ENCODE data around the gene PRAMEF11.
"Not testable (repeated sequence)": the region's sequence is repeated elsewhere in the genome, so short reads cannot be mapped to it uniquely, and the experiment has no call there.

PRAMEF11 gene

DNA sequence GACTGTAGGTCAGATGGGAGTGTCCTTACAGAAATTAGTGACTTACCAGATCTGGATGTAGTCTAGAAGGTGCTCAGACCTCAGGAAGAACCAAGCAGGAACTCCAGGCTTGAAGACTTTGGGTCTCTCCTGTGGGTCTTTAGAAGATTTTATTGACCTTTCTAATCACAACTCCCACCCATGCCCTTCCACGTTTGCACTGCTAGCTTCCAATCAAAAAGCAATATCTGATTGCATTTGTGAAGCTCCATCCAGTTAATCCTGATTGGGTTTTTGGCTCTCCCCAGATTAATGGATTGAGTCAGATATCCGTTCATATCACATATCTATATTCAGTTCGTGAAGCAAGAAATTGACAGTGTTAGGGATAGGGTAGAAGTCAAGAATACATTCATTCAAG is at the start of gene PRAMEF11:
Gene PRAMEF11, minus strand, starts transcription at position 101 of the 400 bp plus-strand sequence. CDS start 2,621 bp downstream, outside the sequence.
- not testable (repeated sequence) for DNase-seq

DNA sequence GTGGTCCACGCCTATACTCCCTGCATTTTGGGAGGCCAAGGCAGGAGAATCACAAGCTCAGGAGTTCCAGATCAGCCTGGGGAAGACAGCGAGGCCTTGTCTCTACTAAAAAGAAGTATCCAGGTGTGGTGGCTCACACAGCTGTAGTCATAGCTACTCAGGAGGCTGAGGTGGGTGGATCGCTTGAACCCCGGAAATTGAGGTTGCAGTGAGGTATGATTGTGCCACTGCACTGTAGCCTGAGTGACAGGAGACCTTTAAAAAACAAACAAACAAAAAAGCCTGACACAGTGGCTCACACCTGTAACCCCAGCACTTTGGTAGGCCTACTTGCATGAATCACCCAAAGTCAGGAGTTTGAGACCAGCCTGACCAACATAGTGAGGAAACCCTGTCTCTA is 47.2 kb upstream of the PRAMEF11 start:
- DNase-seq, result not testable (repeated sequence)

DNA sequence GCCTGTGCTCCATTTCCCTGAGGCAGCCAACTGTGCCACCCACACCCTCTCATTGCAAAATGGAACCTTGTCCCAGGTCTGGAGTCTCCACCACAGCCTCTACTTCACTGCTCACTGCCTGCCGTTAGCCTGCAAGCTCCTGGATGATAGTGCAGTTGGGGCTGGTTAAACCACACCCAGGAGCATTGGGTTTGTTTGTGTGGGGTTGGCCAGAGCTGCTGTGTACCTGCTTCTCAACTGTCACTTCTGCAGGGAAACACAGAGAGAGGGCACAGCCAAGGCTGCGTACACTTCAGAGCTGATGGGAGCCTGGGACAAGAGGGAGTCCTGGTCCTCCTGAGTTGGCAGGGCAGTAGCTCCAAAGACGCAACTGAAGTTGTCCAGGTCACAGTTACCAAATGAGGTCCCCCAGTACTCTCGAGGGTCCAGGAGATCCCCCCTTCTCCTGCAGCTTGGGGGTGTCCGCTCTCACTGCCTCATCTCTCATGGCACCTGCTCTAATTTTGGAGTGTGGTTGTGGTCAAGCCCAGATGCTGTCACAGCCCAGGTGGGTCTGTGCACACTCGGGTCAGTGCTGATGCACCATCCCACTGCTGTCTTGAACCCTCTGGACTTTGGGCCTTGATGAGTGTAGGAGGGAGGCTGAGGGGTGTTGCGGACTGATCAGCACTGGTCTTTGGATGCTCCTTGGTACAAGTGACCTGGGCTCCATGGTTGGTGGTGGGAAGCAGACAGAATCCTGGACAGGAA is 32.1 kb upstream of the PRAMEF11 start:
- not testable (repeated sequence) for DNase-seq

DNA sequence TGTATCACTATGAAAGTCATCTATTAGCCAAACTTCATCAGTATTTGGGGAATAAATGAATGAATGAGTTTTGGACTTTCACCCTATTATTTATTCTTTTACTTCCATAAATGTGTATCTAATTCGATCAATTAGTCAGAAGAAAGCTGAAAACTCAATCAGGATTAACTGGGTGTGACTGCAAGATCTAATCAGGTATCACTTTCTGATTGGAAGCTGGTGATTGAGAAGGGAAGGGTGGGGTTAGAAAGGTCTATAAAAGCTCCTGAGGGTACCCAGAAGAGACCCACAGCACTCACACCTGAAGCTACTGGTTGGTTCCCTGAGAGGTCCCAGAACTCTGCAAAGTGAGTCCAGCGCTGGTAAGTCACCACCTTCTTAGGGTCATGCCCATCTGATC is 25.6 kb upstream of the PRAMEF11 start, which contains the start of gene PRAMEF2:
Gene PRAMEF2, plus strand, starts transcription at position 301 of the 400 bp plus-strand sequence. CDS start 1,924 bp downstream, outside the sequence.
- DNase-seq, result not testable (repeated sequence)

DNA sequence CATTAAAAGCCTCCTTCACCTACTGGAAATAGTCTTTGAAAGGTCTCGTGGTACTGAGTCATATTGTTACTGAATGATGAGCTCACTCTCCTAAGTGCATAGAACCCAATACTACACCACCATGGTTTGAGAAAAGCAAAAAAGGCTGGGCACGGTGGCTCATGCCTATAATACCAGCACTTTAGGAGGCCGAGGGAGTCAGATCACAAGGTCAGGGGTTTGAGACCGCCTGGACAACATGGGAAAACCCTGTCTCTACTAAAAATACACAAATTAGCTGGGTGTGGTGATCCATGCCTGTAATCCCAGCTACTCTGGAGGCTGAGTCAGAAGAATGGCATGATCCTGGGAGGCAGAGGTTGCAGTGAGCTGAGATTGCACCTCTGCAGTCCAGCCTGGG is 20.6 kb upstream of the PRAMEF11 start:
- DNase-seq, result no peak

DNA sequence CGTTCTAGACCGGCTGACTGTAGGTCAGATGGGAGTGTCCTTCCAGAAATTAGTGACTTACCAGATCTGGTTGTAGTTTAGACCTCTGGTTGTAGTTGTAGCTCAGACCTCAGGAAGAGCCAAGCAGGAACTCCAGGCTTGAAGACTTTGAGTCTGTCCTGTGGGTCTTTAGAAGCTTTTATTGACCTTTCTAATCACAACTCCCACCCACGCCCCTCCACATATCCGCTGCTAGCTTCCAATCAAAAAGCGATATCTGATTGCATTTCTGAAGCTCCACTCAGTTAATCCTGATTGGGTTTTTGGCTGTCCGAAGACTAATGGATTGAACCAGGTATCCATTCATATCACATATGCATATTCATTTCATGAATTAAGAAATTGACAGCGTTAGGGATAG is 17.4 kb upstream of the PRAMEF11 start, which contains the start of gene HNRNPCL1:
Gene HNRNPCL1, minus strand, starts transcription at position 101 of the 400 bp plus-strand sequence. CDS start 431 bp downstream, outside the sequence.
- not testable (repeated sequence) for DNase-seq

DNA sequence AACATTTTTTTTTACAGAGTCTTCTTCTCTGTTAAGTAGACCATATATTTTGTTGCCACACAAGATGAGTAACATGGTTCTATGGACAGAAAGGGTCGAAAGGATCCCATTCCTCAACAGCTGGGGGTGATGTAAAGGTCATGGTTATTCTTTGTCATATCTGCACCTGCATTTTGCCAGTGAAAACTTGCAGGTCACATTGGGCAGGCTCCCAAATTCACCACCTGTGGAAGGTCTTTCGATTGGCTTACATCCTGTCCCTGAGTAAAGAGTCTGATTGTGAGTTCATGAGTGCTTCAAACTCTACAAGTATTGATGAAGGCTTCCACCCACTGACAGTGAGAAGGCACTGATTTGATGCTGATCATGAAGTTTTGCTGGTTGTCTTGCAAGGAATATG is 2.0 kb upstream of the PRAMEF11 start:
- not testable (repeated sequence) for DNase-seq

DNA sequence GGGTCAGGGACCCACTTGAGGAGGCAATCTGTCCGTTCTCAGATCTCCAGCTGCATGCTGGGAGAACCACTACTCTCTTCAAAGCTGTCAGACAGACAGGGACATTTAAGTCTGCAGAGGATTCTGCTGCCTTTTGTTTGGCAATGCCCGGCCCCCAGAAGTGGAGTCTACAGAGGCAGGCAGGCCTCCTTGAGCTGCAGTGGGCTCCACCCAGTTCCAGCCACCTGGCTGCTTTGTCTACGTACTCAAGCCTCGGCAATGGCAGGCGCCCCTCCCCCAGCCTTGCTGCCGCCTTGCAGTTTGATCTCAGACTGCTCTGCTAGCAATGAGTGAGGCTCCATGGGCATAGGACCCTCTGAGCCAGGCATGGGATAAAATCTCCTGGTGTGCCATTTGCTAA is 12.1 kb downstream of the PRAMEF11 start:
- not testable (repeated sequence) for DNase-seq

DNA sequence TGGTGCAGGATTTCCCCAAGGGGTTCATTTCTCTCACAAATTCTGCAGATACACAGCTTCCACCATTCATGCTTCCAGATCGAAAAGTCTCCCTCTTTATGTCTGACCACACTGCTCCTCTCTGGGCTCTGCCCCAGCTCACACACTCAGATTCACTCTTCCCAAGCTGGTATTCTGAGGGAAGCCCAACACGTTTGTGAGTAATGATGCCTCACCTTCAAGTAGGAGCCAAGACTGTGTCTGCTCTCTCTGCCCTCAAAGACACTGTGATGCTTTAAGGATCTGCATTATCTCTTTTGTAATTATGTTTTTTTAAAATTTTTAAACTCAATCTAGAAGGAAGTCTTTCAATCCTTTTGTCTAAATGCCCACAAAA is 19.8 kb downstream of the PRAMEF11 start:
- DNase-seq, result no peak

DNA sequence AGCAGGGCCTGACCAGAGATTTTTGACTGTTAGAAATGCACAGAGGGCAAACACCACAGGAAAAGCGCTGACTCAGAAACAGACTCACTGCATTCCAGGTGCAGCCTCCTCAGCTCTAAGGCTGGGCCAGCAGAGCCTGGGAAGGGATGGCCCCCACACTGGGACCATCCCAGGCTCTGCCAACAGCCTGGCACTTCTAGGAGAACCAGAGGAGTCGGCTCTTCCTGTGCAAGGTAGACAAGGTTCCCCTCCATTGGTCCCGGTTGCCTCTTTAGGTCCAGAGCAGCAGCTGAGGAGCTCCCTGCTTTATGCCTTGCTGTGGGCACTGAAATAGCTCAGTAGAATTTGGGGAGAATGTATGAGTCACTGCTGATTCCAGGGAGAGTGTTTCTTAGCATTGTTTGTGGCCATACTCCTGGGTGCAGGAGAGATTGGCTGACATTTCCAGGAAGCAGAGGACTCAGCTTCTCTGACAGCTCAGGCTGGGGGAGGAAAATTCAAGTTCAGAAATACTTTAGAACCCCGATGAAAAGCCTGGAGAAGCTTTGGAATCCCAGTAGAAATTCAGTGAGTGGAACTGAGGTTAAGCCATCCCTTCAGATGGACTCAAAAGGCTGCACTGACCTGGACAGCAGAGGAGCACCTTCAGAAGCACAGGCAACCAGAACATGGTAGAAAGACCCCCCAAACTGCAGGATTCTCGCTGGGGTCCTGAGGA is 20.4 kb downstream of the PRAMEF11 start:
- DNase-seq, result no peak

DNA sequence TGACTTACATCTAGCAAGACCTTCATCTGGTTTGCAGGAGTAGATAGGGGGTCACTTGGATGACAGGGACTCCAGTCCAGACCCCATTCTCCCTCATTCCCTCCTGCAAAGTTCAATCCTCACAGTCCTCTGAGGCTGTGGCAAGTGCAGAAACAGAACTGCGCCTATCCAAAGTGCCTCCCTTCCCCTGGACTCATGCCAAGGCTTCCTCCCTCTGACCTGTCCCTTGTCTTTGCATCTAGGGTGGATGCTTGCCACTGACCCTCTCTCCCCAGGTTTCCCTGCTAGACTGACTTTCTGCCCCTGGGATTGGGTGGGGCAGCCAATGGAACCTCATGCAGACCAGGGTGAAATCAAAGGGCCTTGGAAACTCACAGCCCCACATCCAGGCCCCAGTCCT is 21.3 kb downstream of the PRAMEF11 start:
- no peak for DNase-seq

DNA sequence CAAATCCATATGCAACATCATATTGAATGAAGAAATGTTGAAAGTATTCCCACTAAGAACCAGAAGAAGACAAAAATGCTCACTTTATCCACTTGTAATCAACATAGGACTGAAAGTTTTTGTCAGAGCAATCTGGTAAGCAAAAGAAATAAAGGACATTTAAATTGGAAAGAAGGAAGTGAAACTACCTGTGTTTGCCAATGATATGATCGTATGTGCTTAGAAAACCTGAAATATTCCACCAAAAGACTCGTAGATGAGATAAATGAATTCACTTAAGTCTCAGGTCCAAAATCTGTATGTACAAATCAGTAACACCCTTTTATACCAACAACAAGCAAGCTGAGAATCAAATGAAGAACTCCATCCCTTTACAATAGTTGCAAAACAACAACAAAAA is 31.5 kb downstream of the PRAMEF11 start:
- DNase-seq, result no peak

DNA sequence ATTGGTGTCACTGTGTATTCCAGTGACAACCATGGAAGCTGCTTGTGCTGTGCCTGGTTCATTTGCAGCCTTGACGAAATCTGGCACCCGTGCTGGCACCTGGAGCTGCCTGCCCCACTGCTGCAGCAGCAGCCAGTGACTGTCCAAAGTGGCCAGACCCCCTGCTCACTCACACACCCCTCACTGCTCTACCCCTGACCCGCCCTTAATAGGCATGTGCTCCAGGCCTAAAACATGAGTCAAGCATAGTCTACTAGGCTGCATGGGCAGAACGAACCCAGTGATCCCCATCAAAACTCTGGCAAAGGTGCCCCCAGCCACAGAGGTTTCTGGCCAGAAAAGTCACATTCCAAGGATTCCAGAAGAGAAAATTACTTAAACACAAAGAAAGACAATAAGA is 32.3 kb downstream of the PRAMEF11 start:
- DNase-seq, result no peak

DNA sequence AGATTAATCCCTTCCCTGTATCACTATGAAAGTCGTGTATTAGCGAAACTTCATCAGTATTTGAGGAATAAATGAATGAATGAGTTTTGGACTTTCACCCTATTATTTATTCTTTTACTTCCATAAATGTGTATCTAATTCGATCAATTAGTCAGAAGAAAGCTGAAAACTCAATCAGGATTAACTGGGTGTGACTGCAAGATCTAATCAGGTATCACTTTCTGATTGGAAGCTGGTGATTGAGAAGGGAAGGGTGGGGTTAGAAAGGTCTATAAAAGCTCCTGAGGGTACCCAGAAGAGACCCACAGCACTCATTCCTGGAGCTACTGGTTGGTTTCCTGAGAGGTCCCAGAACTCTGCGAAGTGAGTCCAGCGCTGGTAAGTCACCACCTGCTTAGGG is 40.1 kb downstream of the PRAMEF11 start, which contains the start of gene PRAMEF1:
Gene PRAMEF1, plus strand, starts transcription at position 301 of the 400 bp plus-strand sequence. CDS start 1,831 bp downstream, outside the sequence.
- not testable (repeated sequence) for DNase-seq

DNA sequence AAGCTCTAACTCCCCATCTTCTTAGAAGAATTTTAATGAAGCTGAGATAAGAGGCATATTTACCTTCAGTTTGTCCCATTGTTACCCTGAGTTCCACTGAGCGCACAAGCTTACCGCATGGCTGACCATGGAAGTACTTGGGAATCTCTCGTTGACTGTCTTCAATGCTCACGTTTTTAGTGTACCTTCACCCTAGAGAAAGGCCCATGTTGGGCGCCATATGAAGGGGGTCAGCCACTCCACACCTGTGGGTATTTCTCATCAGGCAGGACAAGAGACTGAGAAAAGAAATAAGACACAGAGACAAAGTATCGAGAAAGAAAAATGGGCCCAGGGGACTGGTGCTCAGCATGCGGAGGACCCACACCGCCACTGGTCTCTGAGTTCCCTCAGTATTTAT is 46.5 kb downstream of the PRAMEF11 start:
- not testable (repeated sequence) for DNase-seq

DNA sequence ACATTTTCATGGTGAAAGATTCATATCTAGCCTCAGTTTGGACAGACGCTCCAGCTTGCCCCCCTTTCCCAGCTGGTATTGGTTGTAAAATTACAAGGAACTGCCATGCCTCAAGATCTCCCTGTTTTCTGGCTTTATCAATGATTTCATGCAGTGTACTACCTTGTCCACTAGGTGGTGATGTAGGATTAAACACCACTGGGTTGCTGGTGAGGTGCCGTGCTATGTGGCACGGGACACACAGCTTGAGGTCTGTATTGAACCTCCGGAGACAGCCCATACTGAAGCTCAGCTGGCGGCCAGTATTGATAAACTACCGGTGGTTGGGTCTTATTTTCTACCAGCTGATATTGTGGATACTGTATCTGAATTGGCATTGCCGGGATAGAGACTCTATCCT is 47.4 kb downstream of the PRAMEF11 start:
- peak in 1 of 2 experiments; percentile 9 for DNase-seq

DNA sequence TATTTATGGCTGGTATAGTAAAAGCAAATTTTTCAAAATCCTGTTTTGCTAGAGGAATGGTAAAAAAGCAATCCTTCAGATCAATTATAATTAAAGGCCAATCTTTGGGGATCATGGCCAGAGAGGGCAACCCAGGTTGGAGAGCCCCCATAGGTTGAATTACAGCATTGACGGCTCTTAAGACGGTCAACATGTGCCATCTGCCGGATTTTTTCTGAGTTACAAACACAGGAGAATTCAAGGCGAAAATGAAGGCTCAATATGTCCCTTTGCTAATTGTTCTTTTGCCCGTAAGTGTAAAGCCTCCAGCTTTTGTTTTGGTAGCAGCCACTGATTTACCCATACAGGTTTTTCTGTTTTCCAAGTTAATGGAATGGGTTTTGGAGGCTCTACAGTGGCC is 49.7 kb downstream of the PRAMEF11 start:
- DNase-seq, result peak in 1 of 2 experiments; percentile 24

DNA sequence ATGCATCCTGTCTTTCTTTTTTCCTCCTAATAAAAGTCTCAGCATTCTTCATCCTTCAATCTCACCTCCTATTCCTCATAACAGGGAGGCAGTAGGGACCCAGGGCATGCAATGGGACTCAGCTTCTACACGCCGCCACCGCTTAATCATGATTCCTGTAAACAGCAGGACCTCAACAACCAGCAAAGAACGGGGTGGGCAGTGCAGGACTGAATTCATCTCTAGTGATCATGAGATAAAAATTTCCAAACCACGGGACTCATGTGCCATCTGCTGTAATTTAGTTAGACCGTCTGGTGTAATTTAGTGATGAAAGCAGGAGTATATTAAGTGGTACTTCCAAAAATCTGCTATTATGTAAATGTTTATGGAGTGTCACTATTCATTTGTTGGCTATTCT is 52.3 kb downstream of the PRAMEF11 start:
- DNase-seq, result no peak

DNA sequence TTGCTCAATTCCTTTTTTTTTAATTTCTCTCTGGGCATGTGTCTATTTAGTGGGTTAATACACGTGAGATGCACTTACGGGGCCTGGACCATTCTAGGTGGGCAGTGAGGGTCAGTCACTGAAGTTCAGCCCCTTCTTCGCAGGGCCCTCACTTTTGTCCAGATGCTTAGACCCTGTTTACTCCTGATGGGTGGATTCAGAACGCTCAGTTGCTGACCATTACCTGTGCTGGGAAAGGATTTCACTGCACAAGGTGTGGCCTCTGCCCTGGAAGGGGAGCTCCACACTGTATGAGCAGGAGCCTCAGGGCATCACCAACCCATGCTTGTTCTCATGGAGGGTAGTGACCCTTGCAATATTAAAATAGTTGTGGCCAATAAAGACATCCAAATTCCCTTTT is 53.1 kb downstream of the PRAMEF11 start:
- no peak for DNase-seq

DNA sequence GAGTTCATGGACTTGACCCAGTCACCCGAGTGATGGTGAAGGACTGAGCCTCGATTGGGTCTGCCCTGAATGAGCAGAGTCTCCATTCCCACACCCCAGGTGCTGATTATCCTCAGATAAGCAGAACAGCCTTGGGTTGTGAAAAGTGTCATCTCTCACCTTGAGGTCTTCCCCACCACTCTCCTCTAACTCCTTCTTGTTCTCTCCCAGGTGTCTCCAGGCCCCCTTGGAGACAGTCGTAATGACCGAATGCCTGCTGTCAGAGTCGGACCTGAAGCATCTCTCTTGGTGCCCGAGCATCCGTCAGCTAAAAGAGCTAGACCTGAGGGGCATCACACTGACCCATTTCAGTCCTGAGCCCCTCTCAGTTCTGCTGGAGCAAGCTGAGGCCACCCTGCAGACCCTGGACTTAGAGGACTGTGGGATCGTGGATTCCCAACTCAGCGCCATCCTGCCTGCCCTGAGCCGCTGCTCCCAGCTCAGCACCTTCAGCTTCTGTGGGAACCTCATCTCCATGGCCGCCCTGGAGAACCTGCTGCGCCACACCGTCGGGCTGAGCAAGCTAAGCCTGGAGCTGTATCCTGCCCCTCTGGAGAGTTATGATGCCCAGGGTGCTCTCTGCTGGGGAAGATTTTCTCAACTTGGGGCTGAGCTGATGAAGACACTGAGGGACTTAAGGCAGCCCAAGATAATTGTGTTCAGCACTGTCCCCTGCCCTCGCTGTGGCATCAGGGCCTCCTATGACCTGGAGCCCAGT is 54.2 kb downstream of the PRAMEF11 start:
- no peak for DNase-seq

DNA sequence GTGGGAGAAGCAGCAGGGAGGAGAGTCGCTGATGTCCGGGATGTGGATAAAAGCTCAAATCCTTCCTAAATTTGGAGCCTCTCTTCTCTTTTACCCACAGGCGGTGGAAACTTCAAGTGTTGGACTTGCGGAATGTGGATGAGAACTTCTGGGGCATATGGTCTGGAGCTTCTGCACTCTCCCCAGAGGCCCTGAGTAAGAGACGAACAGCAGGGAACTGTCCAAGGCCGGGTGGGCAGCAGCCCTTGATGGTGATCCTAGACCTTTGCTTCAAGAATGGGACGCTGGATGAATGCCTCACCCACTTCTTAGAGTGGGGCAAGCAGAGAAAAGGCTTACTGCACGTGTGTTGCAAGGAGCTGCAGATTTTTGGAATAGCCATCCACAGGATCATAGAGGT is 55.8 kb downstream of the PRAMEF11 start:
- DNase-seq, result no peak

DNA sequence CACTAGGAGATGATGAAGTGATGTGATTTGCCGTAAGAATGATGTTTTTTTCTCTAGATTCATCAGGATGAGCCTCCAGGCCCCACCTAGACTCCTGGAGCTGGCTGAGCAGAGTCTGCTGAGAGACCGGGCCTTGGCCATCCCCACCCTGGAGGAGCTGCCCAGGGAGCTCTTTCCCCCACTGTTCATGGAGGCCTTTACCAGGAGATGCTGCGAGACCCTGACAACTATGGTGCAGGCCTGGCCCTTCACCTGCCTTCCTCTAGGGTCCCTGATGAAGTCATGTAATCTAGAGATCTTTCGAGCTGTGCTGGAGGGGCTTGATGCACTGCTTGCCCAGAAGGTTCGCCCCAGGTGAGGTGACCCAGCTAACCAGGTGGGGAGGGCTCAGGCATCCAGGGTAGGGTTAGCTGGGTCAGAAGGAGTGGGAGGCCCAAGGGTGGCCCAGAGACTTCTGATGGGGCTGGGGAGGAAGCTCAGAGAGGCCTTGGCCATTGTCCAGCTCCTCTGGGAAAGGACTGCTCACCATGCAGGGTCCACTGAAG is 56.3 kb downstream of the PRAMEF11 start:
- DNase-seq, result no peak
